Measurements from ENCODE around the gene EPN1.
"Not testable (repeated sequence)": the region's sequence is repeated elsewhere in the genome, so short reads cannot be mapped to it uniquely, and the experiment has no call there.

The EPN1 gene

DNA sequence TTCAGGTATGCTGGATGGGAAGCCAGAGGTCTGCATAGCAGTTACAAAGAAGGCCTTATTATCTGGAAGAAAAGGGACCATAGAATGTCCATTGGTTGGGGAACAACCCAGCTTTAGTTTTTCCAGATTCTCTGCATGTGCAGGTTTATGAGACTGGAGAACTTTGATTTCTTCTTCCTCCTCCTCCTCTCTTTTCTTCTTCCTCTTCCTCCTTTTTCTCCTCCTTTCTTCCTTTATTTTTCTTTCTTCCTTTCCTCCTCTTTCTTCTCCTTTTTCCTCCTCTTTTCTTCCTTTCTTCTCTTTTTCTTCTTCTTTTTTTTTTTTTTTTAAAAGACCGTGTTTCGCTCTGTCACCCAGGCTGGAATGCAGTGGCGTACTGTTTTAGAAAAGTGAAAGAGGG lies 30.9 kb downstream of the EPN1 start:
- POLR2A ChIA-PET (ENCODE audit: low non-redundant PET), result no interaction called here
- CTCF ChIA-PET, result no interaction called here
- TF ChIP-seq, protein P1, sequence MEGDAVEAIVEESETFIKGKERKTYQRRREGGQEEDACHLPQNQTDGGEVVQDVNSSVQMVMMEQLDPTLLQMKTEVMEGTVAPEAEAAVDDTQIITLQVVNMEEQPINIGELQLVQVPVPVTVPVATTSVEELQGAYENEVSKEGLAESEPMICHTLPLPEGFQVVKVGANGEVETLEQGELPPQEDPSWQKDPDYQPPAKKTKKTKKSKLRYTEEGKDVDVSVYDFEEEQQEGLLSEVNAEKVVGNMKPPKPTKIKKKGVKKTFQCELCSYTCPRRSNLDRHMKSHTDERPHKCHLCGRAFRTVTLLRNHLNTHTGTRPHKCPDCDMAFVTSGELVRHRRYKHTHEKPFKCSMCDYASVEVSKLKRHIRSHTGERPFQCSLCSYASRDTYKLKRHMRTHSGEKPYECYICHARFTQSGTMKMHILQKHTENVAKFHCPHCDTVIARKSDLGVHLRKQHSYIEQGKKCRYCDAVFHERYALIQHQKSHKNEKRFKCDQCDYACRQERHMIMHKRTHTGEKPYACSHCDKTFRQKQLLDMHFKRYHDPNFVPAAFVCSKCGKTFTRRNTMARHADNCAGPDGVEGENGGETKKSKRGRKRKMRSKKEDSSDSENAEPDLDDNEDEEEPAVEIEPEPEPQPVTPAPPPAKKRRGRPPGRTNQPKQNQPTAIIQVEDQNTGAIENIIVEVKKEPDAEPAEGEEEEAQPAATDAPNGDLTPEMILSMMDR (conservative IDR thresholded peaks at IDR 0.05; ENCODE audit: low read depth), result no peak
- no peak overlapping the region for H3K27ac ChIP-seq
- DNase-seq (ENCODE audit: low spot score), result no peak

DNA sequence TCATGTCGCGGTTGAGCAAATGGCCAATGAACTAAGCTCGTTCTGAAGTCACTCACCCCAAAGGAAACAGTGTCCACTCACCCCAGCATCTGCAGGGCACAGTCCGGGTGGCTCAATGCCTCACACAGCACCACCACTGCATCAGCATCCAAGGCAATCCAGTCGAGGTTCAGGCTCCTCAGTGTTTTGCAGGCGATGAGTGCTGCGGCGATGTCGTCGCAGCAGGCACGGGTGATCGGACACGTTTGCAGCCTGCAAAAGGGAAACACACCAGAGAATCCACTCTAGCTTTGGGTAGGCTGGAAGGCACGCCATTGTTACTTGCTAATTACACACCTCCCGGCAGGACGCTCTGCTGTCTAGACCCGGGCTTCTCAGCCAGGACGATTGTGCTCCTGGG lies 36.7 kb downstream of the EPN1 start:
- no peak for DNase-seq (ENCODE audit: low spot score)
- ChIA-PET POLR2A (ENCODE audit: low non-redundant PET) (no interaction called here), CTCF (no interaction called here)
- no peak overlapping the region for H3K27ac ChIP-seq
- TF ChIP-seq, protein P1 (conservative IDR thresholded peaks at IDR 0.05; ENCODE audit: low read depth), result no peak

DNA sequence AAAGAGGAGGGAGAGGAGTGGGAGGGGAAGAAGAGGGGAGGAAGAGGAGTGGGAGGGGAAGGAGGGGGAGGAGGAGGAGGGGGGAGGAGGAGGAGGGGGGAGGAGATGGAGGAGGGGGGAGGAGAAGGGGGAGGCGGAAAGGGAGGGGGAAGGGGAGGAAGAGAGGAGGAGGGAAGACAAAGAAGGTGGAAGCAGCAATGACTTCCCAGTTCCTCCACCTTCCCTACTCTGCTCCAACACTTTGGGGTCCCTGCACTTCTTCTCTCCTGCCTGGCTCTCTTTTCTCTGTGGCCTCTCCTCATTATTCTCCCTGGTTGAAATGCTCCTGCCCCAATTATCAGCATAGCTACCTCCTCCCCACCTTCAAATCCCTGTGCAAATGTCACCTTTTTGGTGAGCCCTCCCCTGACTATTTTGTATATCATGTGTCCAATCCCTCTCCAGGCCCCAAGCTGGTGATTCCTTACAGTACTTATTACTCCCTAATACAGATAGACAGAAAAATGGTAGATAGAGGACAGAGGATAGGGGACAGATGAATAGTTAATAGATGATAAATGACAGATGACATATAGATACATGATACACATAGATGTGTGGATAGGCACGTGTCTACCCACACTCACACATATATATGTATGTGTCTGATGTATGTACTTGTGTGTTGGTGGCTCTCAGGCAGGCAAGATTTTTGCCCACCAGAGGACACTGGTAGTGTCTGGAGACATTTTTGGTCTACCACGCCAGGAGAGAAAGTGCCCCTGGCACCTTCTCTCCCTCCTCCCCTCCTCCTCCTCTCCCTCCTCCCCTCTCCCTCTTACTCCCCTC lies 38.0 kb downstream of the EPN1 start:
- ChIA-PET POLR2A (ENCODE audit: low non-redundant PET) (no interaction called here), CTCF (no interaction called here)
- DNase-seq (ENCODE audit: low spot score), result no peak
- TF ChIP-seq, protein P1 (conservative IDR thresholded peaks at IDR 0.05; ENCODE audit: low read depth), result no peak
- H3K27ac ChIP-seq, result no peak overlapping the region

DNA sequence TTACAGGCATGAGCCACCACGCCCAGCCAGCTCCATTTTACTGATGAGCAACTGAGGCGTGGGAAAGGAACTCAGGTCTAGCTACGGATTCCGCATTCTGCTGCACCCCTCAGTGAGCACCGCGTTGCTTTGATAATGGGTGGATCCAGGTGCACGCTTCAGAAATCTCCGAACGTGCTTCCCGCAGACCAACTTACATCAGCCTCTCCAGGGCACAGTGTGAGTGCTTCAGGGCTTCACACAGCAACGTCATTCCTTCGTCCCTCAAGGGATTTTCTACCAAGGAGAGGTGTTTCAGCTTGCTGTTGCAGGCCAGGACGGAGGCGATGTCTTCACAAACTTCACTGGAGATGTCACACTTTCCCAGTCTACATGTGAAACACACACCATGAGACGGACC lies 41.5 kb downstream of the EPN1 start:
- H3K27ac ChIP-seq, result no peak overlapping the region
- no peak for DNase-seq (ENCODE audit: low spot score)
- POLR2A ChIA-PET (ENCODE audit: low non-redundant PET), result no interaction called here
- CTCF ChIA-PET, result interaction anchor here (0.6 kb wide), 1 partner anchor 96 kb away, joined by 3 read pairs; no protein-coding TSS in a partner anchor
- TF ChIP-seq, protein P1 (conservative IDR thresholded peaks at IDR 0.05; ENCODE audit: low read depth), result no peak

DNA sequence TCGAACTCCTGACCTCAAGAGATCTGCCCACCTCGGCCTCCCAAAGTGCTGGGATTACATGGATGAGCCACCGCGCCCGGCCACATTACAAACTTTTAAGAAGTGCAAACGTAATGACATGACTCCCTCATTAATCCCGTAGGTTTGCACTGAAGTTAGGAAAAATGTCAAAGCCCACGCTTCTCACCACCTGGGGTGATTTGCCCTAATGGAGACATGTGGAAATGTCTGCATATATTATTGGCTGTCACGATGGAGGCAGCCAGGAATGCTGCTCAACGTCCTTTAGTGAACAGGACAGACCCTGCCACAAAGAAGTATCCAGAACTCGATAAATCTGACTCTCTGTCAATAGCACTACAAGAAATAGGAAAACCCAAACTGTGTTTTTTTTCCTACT lies 42.2 kb downstream of the EPN1 start:
- H3K27ac ChIP-seq, result no peak overlapping the region
- TF ChIP-seq, protein P1 (conservative IDR thresholded peaks at IDR 0.05; ENCODE audit: low read depth), result no peak
- CTCF ChIA-PET, result interaction anchor here (0.6 kb wide), 1 partner anchor 95 kb away, joined by 3 read pairs; no protein-coding TSS in a partner anchor
- POLR2A ChIA-PET (ENCODE audit: low non-redundant PET), result no interaction called here
- DNase-seq (ENCODE audit: low spot score), result no peak

DNA sequence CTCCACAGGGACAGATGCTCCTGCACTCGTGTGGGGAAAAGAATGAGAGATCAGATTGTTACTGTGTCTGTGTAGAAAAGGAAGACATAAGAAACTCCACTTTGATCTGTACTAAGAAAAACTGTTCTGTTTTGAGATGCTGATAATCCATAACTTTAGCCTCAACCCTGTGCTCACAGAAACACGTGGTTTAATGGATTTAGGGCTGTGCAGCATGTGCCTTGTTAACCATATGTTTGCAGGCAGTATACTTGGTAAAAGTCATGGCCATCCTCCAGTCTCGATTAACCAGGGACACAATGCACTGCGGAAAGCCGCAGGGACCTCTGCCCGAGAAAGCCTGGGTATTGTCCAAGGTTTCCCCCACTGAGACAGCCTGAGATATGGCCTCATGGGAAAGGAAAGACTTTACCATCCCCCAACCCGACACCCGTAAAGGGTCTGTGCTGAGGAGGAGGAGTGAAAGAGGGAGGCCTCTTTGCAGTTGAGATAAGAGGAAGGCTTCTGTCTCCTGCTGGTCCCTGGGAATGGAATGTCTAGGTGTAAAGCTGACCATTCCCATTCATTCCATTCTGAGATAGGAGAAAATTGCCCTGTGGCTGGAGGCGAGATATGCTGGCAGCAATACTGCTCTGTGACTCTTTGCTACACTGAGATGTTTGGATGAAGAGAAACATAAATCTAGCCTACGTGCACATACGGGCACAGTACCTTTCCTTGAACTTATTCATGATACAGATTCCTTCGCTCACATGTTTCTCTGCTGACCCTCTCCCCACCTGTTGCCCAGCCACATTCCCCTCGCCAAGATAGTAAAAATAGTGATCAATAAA lies 43.1 kb downstream of the EPN1 start:
- H3K27ac ChIP-seq; CTCF ChIA-PET; POLR2A ChIA-PET (ENCODE audit: low non-redundant PET); DNase-seq (ENCODE audit: low spot score): not testable (repeated sequence)

All from RWPE1 (cell line).